Endothelial cell of umbilical vein (primary cell): ENCODE measurements around the gene JARID2. TPM values are rescaled to one million over a fixed set of nuclear protein-coding genes. Genes with fewer than 3 reads are reported as not detected.

Experiments
- BruUV-seq: library from RNA; stranded (reverse); fragments of 400-500 nt; replicated peaks from 2 replicates; lab custom pipeline; 2021; lab: Mats Ljungman, UMichigan
- CTCF ChIA-PET: fragments of 300-600, 350-600 bp; sonication (Branson Sonifier 250); formaldehyde crosslinking; loops from one replicate; lab custom pipeline; 2021; ENCODE audit warnings: antibody characterized with exemption, inconsistent platforms; lab: Charles Lee
- POLR2A ChIA-PET: fragments of 300-600, 350-600 bp; sonication (Branson Sonifier 250); formaldehyde crosslinking; loops from one replicate; lab custom pipeline; 2021; ENCODE audit warnings: antibody characterized with exemption, inconsistent platforms; lab: Charles Lee
- DNase-seq: peaks from one replicate; pipeline ENCODE4 v3.0.0-alpha.2; 2011; ENCODE audit warnings: low read depth, low spot score
- FAIRE-seq: peaks from 2 replicates; lab custom pipeline; 2011; peaks lifted over from hg19 to GRCh38; lab: Jason Lieb, UNC
- H2AFZ ChIP-seq: 2 replicates; pipeline ENCODE4 v1.6.0; 2012; ENCODE audit warnings: low read depth, low read length, control low read depth, inconsistent platforms
- H3K27ac ChIP-seq: 2 replicates; pipeline ENCODE4 v1.5.1; 2011; ENCODE audit warnings: low read depth, mild to moderate bottlenecking, control low read depth, low read length, moderate library complexity; ENCODE audit not compliant: insufficient read depth
- H3K27me3 ChIP-seq, 2 experiments: 2 replicates each; pipeline versions ENCODE4 v1.6.0 to v1.6.1; 2011; ENCODE audit warnings: low read length in 2 of 2, mixed read lengths in 1 of 2; ENCODE audit not compliant: control insufficient read depth in 2 of 2, insufficient read depth in 2 of 2
- H3K36me3 ChIP-seq, 2 experiments: 2 replicates in 1 of 2; 3 replicates in 1 of 2; pipeline ENCODE4 v1.5.1; 2011; ENCODE audit warnings: low read length in 2 of 2, mild to moderate bottlenecking in 1 of 2, moderate library complexity in 1 of 2; ENCODE audit not compliant: control insufficient read depth in 2 of 2, insufficient read depth in 2 of 2; ENCODE audit errors: extremely low read depth in 1 of 2
- H3K4me1 ChIP-seq: 3 replicates; pipeline ENCODE4 v1.5.1; 2011; ENCODE audit warnings: mild to moderate bottlenecking, low read length; ENCODE audit not compliant: control insufficient read depth, insufficient read depth; ENCODE audit errors: extremely low read depth
- H3K4me2 ChIP-seq: 2 replicates; pipeline ENCODE4 v1.6.1; 2011; ENCODE audit warnings: low read length, control low read depth, mixed read lengths; ENCODE audit not compliant: insufficient read depth
- H3K4me3 ChIP-seq, 3 experiments: fragments of 200-600 bp in 1 of 3; sonication (generic), shearing (Covaris generic) in 1 of 3; replicated peaks in 1 of 3; 2 replicates each; pipeline ENCODE4 v1.5.1; 2011 to 2016; ENCODE audit warnings: control low read depth in 3 of 3, low read length in 3 of 3, mild to moderate bottlenecking in 2 of 3, inconsistent platforms in 1 of 3, low read depth in 1 of 3, moderate library complexity in 1 of 3; ENCODE audit not compliant: insufficient read depth in 1 of 3
- H3K79me2 ChIP-seq: 2 replicates; pipeline ENCODE4 v1.6.0; 2012; ENCODE audit warnings: low read length, inconsistent platforms; ENCODE audit not compliant: control insufficient read depth, insufficient read depth
- H3K9ac ChIP-seq: replicated peaks from 2 replicates; pipeline ENCODE3; 2011; ENCODE audit warnings: low read length, control low read depth; ENCODE audit not compliant: insufficient read depth; ENCODE audit errors: extremely low read depth
- H3K9me1 ChIP-seq: replicated peaks from 3 replicates; pipeline ENCODE4 v1.6.0; 2011; ENCODE audit warnings: mild to moderate bottlenecking, low read length; ENCODE audit not compliant: control insufficient read depth, insufficient read depth; ENCODE audit errors: extremely low read depth
- H3K9me3 ChIP-seq: replicated peaks from 2 replicates; pipeline ENCODE4 v1.5.1; 2012; ENCODE audit warnings: low read length, inconsistent platforms; ENCODE audit not compliant: control insufficient read depth, insufficient read depth
- H4K20me1 ChIP-seq: replicated peaks from 2 replicates; pipeline ENCODE3; 2011; ENCODE audit warnings: mild to moderate bottlenecking, low read length; ENCODE audit not compliant: control insufficient read depth, insufficient read depth; ENCODE audit errors: extremely low read depth
- CTCF ChIP-seq, 2 donors: IDR thresholded peaks; 1 replicate in 1 of 2; 2 replicates in 1 of 2; pipeline ENCODE4 v1.5.1; 2011; ENCODE audit warnings: low read length in 2 of 2, mild to moderate bottlenecking in 2 of 2, moderate library complexity in 2 of 2, control low read depth in 1 of 2, inconsistent platforms in 1 of 2, low read depth in 1 of 2; ENCODE audit not compliant: insufficient read depth in 1 of 2; ENCODE audit errors: extremely low read depth in 1 of 2
- EZH2 ChIP-seq: IDR thresholded peaks from 2 replicates; pipeline ENCODE4 v1.6.1; 2012; ENCODE audit warnings: borderline replicate concordance, low read depth, mild to moderate bottlenecking, moderate library complexity, low read length, inconsistent platforms; ENCODE audit not compliant: severe bottlenecking
- FOS ChIP-seq: IDR thresholded peaks from 2 replicates; pipeline ENCODE4 v1.6.1; 2011; ENCODE audit warnings: mild to moderate bottlenecking, low read length, moderate library complexity, borderline replicate concordance; ENCODE audit not compliant: insufficient read depth
- GATA2 ChIP-seq: IDR thresholded peaks from 2 replicates; pipeline ENCODE4 v1.7.0; 2011; ENCODE audit warnings: low read depth, mild to moderate bottlenecking, moderate library complexity, mixed read lengths, low read length; ENCODE audit not compliant: insufficient read length, insufficient read depth
- JUN ChIP-seq: IDR thresholded peaks from 2 replicates; pipeline ENCODE4 v1.6.1; 2011; ENCODE audit warnings: borderline replicate concordance, low read depth; ENCODE audit not compliant: insufficient read length, insufficient read depth
- MAX ChIP-seq: IDR thresholded peaks from 2 replicates; pipeline ENCODE4 v1.6.1; 2011; ENCODE audit not compliant: insufficient read depth, insufficient read length
- MYC ChIP-seq: IDR thresholded peaks from one replicate; pipeline ENCODE4 v1.6.1; 2011; ENCODE audit warnings: mild to moderate bottlenecking, low read depth, low read length
- POLR2A ChIP-seq: IDR thresholded peaks from 2 replicates; pipeline ENCODE4 v1.6.1; 2012; ENCODE audit warnings: low read depth, mild to moderate bottlenecking, control low read depth, low read length
- POLR2AphosphoS5 ChIP-seq: IDR thresholded peaks from 2 replicates; pipeline ENCODE4 v1.6.1; 2012; ENCODE audit warnings: low read depth, mild to moderate bottlenecking, control low read depth, low read length, moderate library complexity; ENCODE audit not compliant: insufficient read depth
- dilution Hi-C: fragments of 300-500 bp; cut with MboI; formaldehyde crosslinking; loops from one replicate; pipeline ENCODE4 v1.15.0; 2019; ENCODE audit warnings: low sequenced_read_pairs; ENCODE audit not compliant: extremely low pct_ligation_motif_present
- intact Hi-C: fragments of 100-400 bp; cut with micrococcal nuclease; formaldehyde crosslinking; loops from one replicate; pipeline ENCODE4 v1.10.0; 2022
- polyA plus RNA-seq, 4 experiments: library from polyadenylated mRNA; depleted of rRNA in 3 of 4; stranded (reverse) in 3 of 4; unstranded in 1 of 4; fragments of >200 nt; gene quantifications; 2 replicates each; pipeline versions ENCODE4 v1.2.1 to v1.2.3, GENCODE V29; 2011 to 2012; ENCODE audit warnings: missing spikeins in 1 of 4
- total RNA-seq: library from RNA; stranded (reverse); gene quantifications from 2 replicates; pipeline ENCODE4 v1.2.3, GENCODE V29; 2021

The JARID2 gene
- total and polyA plus RNA-seq, 2 donors (not counting 3 experiments of a cell fraction or from before 2014, with no cell fraction given) = 2.9 to 10.6 TPM

GRCh38 chr6:15297895-15298590 is 52.2 kb downstream of the JARID2 start:
- Histone ChIP-seq H3K9me1 (no peaks in the 10 kb centered on the region), H3K36me3 (no peaks in the 10 kb centered on the region), H3K9me3 (no peaks in the 10 kb centered on the region), H3K79me2 (peaks cover 2% of the 10 kb centered on the region), H3K9ac (no peak overlapping the region), H3K4me3 (no peak overlapping the region), H4K20me1 (no peaks in the 10 kb centered on the region), H3K4me2 (no peak overlapping the region), H3K4me1 (peaks cover 12% of the 10 kb centered on the region), H2AFZ (no peak overlapping the region), H3K27ac (no peak overlapping the region), H3K27me3 (no peaks in the 10 kb centered on the region)
- POLR2A ChIA-PET = no interaction called here
- TF ChIP-seq EZH2 = no peak
- TF ChIP-seq MAX = no peak
- TF ChIP-seq FOS = no peak
- TF ChIP-seq POLR2A = no peak
- no peak for TF ChIP-seq POLR2AphosphoS5
- TF ChIP-seq MYC = no peak
- no peak for TF ChIP-seq JUN
- no peak for TF ChIP-seq CTCF (IDR thresholded peaks at IDR 0.05; ENCODE audit: extremely low read depth in 1 of 2, insufficient read depth in 1 of 2, low read depth in 1 of 2, low read length in 2 of 2)
- TF ChIP-seq GATA2 = no peak
- intact Hi-C loops (no loop called here), dilution Hi-C loops (no loop called here)
- CTCF ChIA-PET = no interaction called here
- DNase-seq (no peak), FAIRE-seq (peak; percentile 40)
- BruUV-seq = no TSS peak
